HK-2 (cell line): ENCODE measurements around the gene NR2F1.
A peak's percentile ranks its signal among the peaks of the same experiment; 100 is the strongest.
"Not testable (repeated sequence)": the region's sequence is repeated elsewhere in the genome, so short reads cannot be mapped to it uniquely, and the experiment has no call there.

Experiments
- DNase-seq: peaks from one replicate; pipeline ENCODE4 v3.0.0-alpha.2; 2018; ENCODE audit not compliant: unreplicated experiment

Gene NR2F1

DNA sequence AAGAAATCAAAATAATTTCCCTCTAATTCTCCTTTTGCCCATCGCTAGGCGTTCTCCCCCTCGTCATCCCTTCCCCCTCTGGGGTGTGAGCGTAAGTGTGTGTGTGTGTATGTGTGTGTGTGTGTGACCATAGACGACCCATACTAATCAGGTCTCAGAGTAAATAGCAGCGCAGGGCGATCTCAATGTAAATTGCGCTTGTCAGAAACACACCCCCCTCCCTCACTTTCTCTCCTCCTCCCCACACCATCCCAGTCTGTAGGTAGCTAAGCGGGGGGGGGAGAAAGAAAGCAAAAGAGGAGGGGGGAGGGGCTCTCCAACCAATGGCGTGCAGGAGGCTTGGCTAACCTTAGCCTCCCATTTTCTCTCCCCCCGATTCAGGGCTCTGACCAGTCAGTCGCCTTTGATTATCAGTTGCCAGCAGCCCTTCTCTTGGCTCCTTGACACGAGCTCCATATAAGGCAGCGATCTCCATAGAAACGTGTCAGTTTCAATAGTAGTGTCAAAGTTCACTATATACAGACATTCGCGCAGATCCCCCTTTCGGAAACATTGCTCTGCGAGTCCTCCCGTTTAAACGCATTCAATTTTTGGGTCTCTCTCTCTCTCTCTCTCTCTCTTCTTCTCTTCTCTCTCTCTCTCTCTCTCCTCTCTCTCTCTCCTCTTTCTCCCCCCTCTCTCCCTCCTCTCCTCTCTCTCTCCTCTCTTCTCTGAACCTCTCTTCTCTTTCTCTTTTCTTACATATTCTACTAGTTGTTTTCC is at the start of gene NR2F1:
Gene NR2F1, plus strand, starts transcription at position 546 of the 762 bp plus-strand sequence. CDS start 1,802 bp downstream, outside the sequence.
- peak; percentile 58 for DNase-seq

DNA sequence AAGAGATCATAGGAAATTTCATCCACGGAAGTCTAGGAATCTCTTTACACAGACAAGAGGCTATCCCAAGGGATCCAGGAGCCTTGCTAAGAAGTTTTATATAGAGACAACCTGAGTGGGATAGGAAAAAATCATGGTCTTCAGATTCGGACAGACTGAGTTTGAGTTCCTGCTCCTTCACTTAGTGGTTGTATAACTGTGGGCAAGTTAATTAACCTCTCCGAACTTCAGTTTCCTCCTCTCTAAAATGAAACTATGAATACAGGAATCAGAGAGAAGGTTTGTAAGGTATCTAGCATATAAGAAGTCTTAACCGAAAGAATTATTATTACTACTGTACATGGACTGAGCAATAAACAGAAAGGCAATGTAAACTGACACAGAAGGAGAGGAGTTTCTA is 37.1 kb upstream of the NR2F1 start:
- no peak for DNase-seq

DNA sequence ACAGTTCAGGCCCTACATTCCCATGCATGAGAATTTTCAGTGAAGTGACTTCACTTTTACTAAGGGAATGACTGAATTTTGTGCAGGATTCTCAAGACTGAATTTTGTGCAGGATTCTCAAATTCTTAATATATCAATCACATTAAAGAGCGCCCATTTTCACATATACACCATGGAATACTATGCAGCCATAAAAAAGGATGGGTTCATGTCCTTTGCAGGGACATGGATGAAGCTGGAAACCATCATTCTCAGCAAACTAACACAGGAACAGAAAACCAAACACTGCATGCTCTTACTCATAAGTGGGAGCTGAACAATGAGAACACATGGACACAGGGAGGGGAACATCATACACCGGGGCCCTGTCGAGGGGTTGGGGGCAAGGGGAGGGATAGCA is 33.4 kb upstream of the NR2F1 start:
- DNase-seq, result not testable (repeated sequence)

DNA sequence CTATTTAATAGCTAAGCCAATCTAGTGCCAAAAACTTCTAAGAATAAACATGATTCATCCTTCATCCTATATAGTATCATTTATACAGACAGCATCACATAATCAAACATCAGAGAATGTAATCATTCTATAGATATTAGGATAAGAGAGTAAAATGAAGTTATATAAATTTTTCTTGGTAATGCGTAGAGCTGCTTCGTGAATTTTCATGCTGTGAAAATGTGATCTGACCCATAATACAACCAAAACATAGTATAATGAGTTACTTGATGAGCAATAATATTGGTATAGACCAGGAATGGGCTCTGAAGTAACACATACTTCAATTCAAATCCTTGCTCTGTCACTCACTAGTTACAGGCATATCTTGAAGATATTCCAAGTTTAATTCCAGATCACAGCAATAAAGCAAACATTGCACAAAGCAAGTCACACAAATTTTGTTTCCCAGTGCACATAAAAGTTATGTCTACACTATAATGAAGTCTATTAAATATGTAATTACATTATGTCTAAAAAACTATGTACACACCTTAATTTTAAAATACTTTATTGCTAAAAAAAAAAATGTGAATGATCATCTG is 25.9 kb upstream of the NR2F1 start:
- DNase-seq, result no peak

DNA sequence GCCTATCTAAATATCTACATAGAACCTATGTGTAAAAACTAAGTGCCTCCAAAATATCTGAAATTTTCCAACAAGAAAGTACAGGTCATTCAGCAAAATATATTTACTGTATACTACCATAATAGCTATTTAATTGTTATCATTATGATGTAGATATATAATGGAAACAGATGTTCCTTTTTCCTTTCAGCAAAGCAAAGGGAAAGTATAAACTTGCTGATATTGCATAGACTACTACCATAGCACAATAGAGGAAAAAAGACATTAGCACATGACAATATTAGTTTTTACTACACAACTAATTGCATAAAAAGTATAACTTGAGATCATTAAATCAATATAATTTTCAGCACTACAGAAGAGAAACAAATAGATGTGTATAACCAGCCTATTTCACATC is 16.9 kb upstream of the NR2F1 start:
- DNase-seq, result no peak

DNA sequence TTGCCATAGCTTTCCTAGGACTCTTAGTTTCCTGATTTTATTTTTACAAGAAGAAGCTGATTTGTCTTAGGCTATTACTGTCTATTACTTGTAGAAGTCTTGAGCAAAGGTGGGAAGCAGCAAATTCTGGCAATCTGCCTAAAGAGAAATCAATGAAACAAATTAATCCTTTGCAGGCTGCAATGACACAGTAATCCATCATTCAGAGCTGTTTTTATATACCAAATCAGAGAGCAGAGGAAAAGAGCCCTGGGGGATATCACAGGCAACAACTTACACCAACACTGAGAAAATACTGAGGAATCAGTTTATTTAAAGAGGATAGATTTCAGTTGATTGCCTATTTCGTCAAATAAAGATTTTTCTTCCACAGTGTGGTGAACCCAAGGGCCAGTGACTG is 15.6 kb upstream of the NR2F1 start:
- DNase-seq, result no peak

DNA sequence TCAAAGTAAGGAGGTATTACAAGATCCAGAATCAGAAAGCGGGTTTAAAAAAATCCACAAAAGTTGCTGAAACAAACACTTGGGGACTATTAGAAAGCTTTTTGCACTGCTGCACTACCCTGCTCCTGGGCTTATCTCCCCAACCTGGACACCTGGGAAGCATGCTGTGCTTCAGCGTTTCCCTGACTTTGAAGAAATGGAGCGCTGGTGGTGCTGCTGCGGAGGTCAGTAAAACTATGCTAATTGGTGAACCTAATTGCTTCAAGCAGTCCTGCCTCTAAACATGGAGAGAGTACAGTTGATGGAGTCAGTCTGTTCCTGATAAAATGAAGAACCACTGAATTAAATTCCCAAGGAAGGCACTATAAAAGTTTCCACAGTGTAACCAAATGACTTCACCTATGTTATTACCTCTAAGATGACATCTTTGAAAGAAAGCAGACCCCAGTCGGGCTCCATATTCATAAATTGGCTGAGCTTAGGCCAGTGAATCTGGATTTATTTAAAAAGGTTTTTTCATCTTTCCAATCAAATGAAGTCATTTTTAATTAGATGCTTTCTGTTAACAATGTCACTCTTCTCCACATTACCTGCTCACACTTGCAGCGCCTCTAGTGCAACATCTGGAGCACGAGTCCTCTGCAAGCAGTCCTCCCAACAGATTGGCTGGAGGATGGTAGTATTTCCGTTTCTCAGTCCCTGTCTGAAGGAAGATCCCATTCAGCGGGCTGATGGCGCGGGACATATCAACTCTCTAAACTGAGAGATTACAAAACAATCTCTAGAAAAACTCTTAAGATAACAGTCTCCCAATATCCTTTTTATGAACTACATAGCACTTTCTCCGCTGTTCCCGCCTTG is 13.5 kb upstream of the NR2F1 start:
- DNase-seq, result no peak

DNA sequence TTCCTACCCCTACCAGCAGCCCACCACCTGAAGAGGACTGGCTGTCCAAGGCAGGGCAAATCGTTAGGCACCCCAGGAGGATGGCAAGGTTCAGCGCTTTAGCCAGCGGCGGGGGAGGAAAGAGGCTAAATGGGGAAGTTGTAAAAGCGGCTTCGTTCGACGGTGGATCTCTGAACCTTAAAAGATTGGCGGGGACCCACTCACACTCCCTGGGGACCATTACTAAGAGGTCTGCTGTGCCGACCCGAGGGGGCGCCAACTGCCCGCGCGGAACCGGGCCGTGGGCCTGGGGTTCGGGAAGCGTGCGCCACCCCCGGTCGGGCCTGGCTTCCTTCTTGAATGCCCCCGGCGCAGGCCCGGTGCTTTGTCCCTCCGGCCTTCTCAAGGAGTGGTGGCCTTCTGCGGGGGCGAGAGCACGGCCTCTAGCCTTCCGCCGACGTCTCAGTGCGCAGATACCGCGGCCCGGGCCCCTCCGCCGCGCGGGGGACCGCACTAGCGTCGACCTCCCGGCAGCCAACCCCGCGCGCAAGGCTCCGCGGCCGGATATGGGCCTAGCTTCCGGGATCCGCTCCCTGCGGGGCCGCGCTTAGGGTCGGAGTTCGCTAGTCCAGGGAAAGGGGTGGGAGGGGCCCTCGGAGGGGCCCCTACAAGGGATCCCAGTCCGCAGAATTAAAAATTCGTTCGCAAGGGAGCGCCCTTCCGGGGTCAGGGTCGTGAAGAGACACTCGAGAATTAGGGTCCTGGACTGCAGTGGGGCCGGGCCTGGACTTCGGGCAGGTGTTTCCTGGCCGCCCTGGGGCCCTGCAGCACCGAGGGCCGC is 12.5 kb upstream of the NR2F1 start:
- DNase-seq, result no peak

DNA sequence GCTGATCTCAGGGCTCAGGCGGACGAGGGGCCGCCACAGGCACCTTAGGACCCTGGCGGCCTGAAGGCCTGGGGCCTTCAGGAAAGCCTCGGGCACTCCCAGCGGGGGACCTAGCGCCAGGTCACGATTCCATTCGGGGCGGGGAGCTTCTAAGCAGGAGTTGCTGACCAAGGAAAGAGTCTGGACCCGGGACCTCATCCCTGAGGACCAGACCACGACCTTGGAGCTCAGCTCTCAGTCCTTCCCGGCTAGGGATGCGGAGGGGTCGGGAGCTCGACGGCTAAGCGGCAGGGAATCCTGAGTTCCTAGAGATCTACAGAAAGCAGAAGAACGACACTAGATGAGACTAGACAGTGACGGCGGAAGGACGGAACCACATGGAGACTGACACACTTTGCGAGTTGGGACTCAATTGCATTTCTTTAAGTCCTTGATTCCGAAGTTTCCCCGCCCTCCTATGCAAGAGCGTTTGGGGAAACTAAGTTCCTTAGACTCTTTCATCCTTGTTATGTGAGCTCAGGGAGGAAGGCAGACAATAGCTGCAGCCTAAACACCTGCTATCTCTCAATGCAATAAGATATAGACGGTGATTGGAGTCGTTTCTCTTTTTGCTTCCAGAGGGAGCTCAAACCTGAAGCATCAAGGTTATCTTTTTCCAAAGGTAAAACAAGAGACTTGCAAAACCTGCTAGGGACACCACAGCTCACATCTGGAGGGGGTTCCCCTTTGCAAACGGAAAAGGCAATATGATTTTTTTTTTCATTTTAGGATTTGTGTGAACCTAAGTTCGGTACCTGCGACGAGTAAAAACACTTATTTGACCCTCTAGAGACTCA is 11.7 kb upstream of the NR2F1 start:
- DNase-seq, result no peak

DNA sequence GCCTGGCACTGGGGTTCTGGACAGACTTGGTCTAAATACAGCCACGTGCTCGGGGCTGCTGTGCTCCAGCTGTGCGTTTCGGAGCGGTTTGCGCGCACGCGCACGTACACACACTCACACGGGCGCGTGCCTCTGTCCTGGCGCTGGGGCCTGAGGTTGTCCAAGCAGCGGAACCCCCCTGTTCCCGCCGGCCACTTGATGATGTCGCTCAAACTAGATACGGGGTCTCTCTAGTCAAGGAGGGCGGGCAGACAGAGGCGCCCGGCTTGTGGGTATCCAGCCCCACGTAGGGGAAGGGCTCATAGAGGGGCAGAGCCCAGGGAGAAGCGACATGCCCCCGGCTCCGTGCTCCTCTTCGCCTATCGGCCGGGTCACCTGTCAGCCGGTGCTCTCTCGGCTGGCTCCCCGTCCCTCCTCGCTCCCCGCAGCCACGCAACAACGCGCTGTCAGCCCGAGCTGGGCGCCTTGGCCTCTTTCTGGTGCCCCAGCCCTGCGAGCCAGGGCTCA is 10.9 kb upstream of the NR2F1 start:
- DNase-seq, result no peak

DNA sequence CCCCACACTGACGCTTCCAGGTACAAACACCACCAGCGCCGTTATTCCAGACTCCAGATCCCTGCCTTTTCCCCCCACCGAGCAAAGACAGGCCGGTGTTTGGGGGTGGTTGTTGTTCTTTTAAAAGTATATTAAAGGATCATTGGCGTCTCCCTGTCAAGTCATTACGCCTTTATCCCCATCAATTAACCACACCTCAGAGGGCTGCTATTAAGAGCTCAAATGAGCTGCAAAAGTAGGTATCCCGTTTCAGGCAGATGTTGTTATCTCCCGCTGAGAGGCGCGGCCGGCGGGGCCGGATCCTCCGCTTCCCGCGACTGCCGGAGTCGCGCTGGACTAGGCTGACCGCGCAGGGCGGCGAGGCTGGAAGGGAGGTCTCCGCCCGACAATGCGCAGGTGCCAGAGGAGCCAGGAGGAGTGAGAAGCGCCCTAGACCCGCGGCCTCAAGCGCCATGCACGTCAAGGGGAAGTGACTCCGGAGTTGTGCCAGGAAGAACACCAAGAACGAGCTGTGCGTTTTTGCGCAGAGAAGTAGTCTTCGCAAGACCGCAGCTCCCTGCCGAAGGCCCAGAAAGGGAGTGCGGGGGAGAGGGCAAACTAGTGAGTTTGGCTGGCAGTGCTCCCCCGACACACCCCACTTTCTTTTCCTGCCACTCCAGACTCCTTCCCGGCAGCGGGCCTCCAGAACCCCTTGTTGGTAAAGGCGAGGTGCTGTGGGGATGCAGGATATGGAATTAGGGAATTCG is 10.2 kb upstream of the NR2F1 start:
- no peak for DNase-seq

DNA sequence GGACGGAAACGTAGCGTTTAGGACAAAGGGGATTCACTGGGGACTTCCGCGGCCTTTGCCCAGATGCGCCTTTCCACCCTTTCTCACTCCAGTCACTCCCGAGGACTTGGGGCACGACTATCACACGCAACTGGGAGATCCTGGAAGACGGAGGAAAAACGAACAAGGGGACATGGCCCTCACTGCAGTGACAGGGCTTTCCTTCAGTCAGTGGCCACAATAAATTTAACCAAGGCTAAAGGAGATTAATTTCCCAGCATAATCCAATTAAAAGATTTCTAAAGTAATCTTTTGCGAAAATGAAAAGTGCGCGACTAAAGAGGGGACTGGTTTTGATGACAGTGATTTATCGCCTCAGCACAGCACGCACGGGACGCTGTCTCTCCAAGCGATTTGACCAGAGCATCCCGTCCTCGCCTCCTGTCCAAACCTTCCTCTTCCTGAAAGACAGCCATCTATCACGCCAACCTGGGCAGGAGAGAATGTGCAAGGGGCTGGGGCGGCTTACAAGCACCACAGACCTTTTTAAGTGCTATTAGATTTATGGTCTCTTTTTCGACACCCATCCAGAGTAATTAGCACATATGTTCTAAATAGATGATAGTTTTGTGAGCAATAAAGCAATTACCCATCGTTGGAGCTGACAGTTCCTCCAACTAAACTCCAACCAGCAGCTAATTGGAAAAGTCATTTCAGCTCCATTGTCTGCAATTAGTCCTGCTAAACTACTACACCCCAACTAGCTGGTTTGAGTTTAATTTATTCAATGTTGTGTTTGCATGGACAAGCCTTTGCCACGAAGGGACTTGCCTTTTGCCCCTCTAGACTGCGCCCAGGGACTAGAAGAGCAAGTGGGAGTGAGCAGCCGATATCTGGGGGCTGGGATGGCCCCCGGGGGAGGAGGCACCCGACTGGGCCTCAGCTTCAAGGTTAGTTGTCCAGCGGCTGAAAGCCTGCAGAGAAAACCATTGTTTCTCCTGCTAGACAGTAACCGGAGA is 9.4 kb upstream of the NR2F1 start:
- DNase-seq, result no peak

DNA sequence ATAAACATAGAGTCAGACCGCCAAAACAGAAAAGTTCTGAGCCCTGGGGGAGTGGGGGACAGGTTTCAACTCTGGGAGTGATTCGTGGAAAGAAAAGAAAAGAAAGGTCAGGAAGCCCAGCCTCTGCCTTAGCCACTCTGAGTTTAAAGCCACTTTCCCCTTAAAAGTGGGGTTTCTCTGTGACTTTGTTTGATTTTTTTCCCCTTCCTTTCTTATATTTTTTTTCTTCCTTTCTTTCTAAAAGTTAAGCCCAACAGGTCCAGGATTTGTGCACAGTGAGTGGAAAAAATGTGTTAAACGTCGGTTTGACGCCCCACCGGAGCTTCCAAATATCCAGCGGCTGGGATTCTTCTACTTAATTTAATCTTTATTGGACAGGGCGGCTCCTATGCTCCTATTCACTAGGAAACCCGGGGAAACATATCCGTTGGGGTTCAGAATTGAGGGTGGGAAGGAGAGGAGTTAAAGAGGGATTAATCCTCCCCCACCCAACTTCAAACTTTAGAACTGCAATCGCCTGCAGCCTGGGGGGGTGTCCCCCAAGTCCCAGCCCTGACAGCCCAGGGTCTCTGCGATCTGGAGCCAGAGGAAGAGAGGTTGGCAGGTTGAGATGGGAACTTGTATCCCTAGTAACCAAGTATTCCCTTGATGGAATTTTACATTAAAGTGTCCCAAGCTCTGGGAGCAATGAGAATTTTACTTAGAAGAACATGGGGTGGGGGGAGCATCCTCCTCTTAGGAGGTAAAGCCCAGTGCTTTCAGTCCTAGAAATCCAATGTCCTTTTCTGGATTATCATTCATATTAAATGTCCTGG is 8.3 kb upstream of the NR2F1 start:
- DNase-seq, result no peak

DNA sequence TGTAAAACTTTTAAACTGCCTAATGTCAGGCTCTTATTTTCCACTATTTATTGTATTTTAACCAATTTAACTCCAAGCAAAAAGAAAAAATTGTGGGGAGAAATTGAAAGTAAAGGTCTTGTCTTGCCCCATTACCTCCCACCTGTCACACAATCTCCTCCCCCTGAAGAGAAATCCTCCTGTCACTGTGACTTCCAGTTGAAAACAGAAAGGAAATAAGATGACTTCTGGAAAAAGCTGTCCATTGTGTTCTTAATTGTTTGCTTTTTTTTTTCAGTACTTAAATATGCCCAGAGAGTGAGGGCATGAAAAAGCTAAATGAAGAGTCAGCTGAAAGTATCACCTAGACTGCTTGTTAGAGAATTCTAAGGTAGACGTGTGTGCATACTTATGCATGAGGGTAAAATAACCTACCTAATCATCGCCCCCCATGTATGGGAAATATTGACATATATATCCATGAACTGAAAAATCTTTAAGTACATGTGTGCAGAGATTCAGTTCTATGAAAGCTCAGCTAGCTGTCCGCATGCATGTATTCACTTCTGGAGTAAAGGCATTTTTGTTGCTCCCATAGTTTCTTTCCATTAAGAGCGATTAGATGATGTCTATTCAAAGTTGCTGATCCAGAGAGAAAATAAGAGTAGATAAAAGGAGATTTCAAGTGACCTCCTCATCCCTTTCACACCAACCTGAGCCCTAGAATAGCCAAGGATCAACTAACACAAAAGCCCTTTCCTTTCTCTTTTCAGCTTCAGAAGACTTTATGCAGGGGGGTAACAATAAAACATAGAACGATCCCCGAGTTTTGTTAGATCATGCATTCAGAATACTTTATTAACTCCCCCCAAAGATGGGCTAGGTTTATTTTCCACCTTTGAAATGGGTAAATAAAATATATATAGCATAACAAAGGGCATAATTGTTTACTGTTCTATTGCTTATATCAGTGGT is 7.3 kb upstream of the NR2F1 start:
- no peak for DNase-seq

DNA sequence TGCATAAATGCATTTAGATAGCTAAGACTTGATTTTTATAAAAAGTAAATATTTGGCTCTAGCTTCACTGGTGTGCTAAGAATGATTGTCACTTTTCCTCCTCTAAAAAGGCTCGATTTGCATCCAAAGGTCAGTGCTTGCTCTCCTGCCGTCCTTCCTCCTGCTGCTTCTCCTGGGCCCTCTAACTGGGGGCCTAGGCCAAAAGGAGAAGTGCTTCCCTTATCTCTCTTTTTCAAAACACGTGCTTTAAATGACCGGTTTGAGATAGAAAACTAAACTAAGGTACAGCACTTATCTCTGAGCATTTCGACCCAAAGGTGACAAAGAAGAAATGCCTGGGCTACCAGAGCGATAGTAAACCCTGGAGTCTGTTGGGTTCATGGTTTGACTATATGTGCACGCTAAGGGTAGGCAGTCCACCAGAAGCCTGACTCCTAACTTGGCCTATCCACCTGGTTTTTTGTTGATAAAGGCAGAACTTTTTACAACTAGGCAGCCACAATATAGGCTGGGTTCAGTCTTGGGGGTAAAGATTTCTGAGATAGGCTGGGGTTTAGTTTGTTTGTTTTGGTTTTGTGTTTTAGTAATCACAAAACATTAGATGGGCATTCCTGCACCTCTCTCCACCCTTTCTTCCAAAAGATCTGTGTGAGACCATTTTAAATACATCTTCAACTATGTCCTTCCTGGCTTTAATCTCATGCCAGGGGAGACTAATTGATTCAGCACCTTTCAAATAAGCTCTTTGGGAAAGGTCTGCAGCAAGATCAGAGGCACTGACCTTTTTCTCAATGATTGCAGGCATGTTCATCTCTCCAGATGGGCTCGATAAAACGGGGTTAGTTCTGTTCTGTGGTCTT is 5.8 kb upstream of the NR2F1 start:
- no peak for DNase-seq
